GM18861 (cell line): ENCODE measurements around the gene OTOS.

Source experiments
- ATAC-seq: cut with Tn5 transposase; IDR thresholded peaks from one replicate; pipeline ENCODE4 v1.9.1; 2021; ENCODE audit not compliant: unreplicated experiment

The OTOS gene

GRCh38 chr2:240140511-240140910 lies at the start of gene OTOS:
OTOS (minus strand) TSS chr2:240140658; CDS start chr2:240140326, 332 bp downstream.
- ATAC-seq = no peak

- ATAC-seq = no peak
Observed at GRCh38 chr2:240189686-240190085, 49.2 kb upstream of the OTOS start.

GRCh38 chr2:240187989-240188590 lies 47.6 kb upstream of the OTOS start:
- no peak for ATAC-seq

- no peak for ATAC-seq
Observed at GRCh38 chr2:240186191-240186725, 45.8 kb upstream of the OTOS start.

- no peak for ATAC-seq
Observed at GRCh38 chr2:240184656-240185055, 44.2 kb upstream of the OTOS start.

- no peak for ATAC-seq
Observed at GRCh38 chr2:240183875-240184590, 43.6 kb upstream of the OTOS start.

- no peak for ATAC-seq
Observed at GRCh38 chr2:240183006-240183874, 42.8 kb upstream of the OTOS start.

- no peak for ATAC-seq
Observed at GRCh38 chr2:240182476-240182875, 42.0 kb upstream of the OTOS start.

- no peak for ATAC-seq
Observed at GRCh38 chr2:240182001-240182400, 41.5 kb upstream of the OTOS start.

- ATAC-seq = no peak
Observed at GRCh38 chr2:240179941-240180666, 39.6 kb upstream of the OTOS start.

- ATAC-seq = no peak
Observed at GRCh38 chr2:240179186-240179815, 38.8 kb upstream of the OTOS start.

- ATAC-seq = no peak
Observed at GRCh38 chr2:240178564-240178963, 38.1 kb upstream of the OTOS start.

GRCh38 chr2:240174496-240174895 lies 34.0 kb upstream of the OTOS start:
- no peak for ATAC-seq

GRCh38 chr2:240172071-240172895 lies 31.8 kb upstream of the OTOS start:
- no peak for ATAC-seq

GRCh38 chr2:240170883-240171282 lies 30.4 kb upstream of the OTOS start:
- ATAC-seq = no peak

GRCh38 chr2:240170354-240170735 lies 29.9 kb upstream of the OTOS start:
- ATAC-seq = no peak

GRCh38 chr2:240169486-240170353 lies 29.3 kb upstream of the OTOS start:
- ATAC-seq = no peak

GRCh38 chr2:240168546-240169361 lies 28.3 kb upstream of the OTOS start:
- ATAC-seq = no peak
